ENCODE measurements around the gene TSPAN15.

DNA sequence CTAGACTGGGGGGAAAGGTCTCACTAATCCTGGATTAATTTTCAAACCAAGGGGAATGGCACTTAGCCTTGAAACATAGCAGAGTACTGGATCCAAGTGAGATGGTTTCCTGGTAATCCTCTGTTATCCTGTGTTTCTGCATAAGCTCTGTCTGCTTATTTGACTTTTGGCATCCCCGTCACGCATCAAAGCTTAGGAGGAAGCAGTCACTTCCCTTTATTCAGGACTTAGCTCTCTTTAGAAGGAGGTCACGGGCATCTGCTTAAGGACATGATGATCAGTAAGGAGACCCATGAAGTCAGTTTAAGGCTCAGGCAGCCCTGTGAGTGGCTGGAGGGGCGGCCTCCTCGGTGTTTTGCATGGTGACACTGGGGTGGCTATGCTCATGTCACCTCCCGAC lies 30.0 kb downstream of the TSPAN15 start:
- TF ChIP-seq, protein P1, sequence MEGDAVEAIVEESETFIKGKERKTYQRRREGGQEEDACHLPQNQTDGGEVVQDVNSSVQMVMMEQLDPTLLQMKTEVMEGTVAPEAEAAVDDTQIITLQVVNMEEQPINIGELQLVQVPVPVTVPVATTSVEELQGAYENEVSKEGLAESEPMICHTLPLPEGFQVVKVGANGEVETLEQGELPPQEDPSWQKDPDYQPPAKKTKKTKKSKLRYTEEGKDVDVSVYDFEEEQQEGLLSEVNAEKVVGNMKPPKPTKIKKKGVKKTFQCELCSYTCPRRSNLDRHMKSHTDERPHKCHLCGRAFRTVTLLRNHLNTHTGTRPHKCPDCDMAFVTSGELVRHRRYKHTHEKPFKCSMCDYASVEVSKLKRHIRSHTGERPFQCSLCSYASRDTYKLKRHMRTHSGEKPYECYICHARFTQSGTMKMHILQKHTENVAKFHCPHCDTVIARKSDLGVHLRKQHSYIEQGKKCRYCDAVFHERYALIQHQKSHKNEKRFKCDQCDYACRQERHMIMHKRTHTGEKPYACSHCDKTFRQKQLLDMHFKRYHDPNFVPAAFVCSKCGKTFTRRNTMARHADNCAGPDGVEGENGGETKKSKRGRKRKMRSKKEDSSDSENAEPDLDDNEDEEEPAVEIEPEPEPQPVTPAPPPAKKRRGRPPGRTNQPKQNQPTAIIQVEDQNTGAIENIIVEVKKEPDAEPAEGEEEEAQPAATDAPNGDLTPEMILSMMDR (IDR thresholded peaks at IDR 0.05; ENCODE audit: insufficient read depth, low read length, poor library complexity, severe bottlenecking) = no peak
- TF ChIP-seq EZH2phosphoT487 (conservative IDR thresholded peaks at IDR 0.05; ENCODE audit: low read length) = no peak

Measured in SU-DHL-6 (cell line).